Measurements from ENCODE around the gene THSD7B.

DNA sequence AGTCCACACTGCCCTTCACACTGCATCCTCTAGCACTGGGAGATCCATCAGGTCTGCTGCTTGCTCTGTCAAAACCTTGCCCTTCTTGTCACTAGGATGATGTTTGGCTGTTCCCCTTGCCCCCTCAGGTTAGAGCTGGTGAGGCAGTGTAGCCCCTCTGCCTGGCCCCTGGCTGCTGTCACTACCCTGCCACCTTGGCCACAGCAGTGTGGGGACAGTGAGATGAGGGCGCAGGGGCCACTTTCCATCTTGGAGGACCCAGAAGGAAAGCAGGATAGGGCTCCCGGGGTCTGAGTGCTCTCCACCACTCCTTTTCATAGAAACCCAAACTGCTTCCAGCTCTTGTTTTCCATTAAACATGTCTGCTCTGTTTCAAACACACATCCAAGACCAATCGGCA lies 19.9 kb downstream of the THSD7B start:
- no peak for TF ChIP-seq POLR2A (IDR thresholded peaks at IDR 0.05)
- TF ChIP-seq, protein P1, sequence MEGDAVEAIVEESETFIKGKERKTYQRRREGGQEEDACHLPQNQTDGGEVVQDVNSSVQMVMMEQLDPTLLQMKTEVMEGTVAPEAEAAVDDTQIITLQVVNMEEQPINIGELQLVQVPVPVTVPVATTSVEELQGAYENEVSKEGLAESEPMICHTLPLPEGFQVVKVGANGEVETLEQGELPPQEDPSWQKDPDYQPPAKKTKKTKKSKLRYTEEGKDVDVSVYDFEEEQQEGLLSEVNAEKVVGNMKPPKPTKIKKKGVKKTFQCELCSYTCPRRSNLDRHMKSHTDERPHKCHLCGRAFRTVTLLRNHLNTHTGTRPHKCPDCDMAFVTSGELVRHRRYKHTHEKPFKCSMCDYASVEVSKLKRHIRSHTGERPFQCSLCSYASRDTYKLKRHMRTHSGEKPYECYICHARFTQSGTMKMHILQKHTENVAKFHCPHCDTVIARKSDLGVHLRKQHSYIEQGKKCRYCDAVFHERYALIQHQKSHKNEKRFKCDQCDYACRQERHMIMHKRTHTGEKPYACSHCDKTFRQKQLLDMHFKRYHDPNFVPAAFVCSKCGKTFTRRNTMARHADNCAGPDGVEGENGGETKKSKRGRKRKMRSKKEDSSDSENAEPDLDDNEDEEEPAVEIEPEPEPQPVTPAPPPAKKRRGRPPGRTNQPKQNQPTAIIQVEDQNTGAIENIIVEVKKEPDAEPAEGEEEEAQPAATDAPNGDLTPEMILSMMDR (IDR thresholded peaks at IDR 0.05 in 8 of 11, conservative IDR thresholded peaks at IDR 0.05 in 3 of 11), result no peak

All from spleen (tissue), 7 donors.